Right kidney (tissue), 1 donor: ENCODE data around the gene PRAMEF12.
"Not testable (repeated sequence)": the region's sequence is repeated elsewhere in the genome, so short reads cannot be mapped to it uniquely, and the experiment has no call there.

Experiments
- DNase-seq: peaks from one replicate; pipeline ENCODE4 v3.0.0-alpha.2; 2016

PRAMEF12 gene

DNA sequence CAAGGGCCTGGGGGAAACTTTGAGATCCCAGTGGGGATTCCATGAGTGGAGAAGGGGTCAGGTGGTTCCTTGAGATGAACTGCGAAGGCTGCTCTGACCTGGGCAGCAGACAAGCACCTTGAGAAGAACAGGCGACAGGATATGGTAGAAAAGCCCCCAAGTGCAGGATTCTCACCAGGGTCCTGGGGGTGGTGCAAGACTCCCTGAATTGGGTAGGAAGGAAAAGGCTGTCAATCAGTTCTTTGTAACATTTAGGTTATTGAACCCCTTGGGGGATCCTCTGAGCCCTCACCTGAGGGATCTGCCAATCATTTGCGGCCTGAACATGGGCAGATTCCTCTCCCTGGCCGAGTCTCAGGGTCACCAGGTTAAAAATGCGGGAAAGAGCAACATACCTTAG lies 2.4 kb upstream of the PRAMEF12 start:
- DNase-seq, result no peak

DNA sequence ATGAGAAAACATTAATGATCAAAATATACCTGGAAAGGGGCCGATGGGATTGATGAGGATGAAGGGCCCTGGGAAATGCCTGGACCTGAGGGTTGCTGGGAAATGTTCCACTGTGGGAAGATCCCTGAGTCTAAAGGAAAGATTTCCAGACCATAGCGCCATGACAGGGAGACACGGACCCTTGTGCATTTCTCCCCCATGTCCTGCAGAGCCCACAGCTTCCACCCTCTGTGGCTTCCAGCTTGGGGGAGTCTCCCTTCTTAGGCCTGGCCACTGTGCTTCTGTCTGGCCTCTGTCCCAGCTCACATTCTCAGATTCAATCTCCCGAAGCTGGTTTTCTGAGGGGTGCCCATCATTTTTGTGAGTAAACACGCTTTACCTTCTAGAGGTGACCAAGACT lies 1.0 kb upstream of the PRAMEF12 start:
- no peak for DNase-seq

DNA sequence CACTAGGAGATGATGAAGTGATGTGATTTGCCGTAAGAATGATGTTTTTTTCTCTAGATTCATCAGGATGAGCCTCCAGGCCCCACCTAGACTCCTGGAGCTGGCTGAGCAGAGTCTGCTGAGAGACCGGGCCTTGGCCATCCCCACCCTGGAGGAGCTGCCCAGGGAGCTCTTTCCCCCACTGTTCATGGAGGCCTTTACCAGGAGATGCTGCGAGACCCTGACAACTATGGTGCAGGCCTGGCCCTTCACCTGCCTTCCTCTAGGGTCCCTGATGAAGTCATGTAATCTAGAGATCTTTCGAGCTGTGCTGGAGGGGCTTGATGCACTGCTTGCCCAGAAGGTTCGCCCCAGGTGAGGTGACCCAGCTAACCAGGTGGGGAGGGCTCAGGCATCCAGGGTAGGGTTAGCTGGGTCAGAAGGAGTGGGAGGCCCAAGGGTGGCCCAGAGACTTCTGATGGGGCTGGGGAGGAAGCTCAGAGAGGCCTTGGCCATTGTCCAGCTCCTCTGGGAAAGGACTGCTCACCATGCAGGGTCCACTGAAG lies 1.3 kb downstream of the PRAMEF12 start:
- DNase-seq, result no peak

DNA sequence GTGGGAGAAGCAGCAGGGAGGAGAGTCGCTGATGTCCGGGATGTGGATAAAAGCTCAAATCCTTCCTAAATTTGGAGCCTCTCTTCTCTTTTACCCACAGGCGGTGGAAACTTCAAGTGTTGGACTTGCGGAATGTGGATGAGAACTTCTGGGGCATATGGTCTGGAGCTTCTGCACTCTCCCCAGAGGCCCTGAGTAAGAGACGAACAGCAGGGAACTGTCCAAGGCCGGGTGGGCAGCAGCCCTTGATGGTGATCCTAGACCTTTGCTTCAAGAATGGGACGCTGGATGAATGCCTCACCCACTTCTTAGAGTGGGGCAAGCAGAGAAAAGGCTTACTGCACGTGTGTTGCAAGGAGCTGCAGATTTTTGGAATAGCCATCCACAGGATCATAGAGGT lies 1.9 kb downstream of the PRAMEF12 start:
- DNase-seq, result no peak

DNA sequence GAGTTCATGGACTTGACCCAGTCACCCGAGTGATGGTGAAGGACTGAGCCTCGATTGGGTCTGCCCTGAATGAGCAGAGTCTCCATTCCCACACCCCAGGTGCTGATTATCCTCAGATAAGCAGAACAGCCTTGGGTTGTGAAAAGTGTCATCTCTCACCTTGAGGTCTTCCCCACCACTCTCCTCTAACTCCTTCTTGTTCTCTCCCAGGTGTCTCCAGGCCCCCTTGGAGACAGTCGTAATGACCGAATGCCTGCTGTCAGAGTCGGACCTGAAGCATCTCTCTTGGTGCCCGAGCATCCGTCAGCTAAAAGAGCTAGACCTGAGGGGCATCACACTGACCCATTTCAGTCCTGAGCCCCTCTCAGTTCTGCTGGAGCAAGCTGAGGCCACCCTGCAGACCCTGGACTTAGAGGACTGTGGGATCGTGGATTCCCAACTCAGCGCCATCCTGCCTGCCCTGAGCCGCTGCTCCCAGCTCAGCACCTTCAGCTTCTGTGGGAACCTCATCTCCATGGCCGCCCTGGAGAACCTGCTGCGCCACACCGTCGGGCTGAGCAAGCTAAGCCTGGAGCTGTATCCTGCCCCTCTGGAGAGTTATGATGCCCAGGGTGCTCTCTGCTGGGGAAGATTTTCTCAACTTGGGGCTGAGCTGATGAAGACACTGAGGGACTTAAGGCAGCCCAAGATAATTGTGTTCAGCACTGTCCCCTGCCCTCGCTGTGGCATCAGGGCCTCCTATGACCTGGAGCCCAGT lies 3.4 kb downstream of the PRAMEF12 start:
- DNase-seq, result no peak

DNA sequence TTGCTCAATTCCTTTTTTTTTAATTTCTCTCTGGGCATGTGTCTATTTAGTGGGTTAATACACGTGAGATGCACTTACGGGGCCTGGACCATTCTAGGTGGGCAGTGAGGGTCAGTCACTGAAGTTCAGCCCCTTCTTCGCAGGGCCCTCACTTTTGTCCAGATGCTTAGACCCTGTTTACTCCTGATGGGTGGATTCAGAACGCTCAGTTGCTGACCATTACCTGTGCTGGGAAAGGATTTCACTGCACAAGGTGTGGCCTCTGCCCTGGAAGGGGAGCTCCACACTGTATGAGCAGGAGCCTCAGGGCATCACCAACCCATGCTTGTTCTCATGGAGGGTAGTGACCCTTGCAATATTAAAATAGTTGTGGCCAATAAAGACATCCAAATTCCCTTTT lies 4.5 kb downstream of the PRAMEF12 start:
- DNase-seq, result no peak

DNA sequence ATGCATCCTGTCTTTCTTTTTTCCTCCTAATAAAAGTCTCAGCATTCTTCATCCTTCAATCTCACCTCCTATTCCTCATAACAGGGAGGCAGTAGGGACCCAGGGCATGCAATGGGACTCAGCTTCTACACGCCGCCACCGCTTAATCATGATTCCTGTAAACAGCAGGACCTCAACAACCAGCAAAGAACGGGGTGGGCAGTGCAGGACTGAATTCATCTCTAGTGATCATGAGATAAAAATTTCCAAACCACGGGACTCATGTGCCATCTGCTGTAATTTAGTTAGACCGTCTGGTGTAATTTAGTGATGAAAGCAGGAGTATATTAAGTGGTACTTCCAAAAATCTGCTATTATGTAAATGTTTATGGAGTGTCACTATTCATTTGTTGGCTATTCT lies 5.4 kb downstream of the PRAMEF12 start:
- DNase-seq, result no peak

DNA sequence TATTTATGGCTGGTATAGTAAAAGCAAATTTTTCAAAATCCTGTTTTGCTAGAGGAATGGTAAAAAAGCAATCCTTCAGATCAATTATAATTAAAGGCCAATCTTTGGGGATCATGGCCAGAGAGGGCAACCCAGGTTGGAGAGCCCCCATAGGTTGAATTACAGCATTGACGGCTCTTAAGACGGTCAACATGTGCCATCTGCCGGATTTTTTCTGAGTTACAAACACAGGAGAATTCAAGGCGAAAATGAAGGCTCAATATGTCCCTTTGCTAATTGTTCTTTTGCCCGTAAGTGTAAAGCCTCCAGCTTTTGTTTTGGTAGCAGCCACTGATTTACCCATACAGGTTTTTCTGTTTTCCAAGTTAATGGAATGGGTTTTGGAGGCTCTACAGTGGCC lies 8.0 kb downstream of the PRAMEF12 start:
- DNase-seq, result not testable (repeated sequence)

DNA sequence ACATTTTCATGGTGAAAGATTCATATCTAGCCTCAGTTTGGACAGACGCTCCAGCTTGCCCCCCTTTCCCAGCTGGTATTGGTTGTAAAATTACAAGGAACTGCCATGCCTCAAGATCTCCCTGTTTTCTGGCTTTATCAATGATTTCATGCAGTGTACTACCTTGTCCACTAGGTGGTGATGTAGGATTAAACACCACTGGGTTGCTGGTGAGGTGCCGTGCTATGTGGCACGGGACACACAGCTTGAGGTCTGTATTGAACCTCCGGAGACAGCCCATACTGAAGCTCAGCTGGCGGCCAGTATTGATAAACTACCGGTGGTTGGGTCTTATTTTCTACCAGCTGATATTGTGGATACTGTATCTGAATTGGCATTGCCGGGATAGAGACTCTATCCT lies 10.2 kb downstream of the PRAMEF12 start:
- DNase-seq, result not testable (repeated sequence)

DNA sequence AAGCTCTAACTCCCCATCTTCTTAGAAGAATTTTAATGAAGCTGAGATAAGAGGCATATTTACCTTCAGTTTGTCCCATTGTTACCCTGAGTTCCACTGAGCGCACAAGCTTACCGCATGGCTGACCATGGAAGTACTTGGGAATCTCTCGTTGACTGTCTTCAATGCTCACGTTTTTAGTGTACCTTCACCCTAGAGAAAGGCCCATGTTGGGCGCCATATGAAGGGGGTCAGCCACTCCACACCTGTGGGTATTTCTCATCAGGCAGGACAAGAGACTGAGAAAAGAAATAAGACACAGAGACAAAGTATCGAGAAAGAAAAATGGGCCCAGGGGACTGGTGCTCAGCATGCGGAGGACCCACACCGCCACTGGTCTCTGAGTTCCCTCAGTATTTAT lies 11.2 kb downstream of the PRAMEF12 start:
- not testable (repeated sequence) for DNase-seq

DNA sequence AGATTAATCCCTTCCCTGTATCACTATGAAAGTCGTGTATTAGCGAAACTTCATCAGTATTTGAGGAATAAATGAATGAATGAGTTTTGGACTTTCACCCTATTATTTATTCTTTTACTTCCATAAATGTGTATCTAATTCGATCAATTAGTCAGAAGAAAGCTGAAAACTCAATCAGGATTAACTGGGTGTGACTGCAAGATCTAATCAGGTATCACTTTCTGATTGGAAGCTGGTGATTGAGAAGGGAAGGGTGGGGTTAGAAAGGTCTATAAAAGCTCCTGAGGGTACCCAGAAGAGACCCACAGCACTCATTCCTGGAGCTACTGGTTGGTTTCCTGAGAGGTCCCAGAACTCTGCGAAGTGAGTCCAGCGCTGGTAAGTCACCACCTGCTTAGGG lies 17.6 kb downstream of the PRAMEF12 start, which contains the start of gene PRAMEF1:
Gene PRAMEF1, plus strand, starts transcription at position 301 of the 400 bp plus-strand sequence. CDS start 1,831 bp downstream, outside the sequence.
- not testable (repeated sequence) for DNase-seq

DNA sequence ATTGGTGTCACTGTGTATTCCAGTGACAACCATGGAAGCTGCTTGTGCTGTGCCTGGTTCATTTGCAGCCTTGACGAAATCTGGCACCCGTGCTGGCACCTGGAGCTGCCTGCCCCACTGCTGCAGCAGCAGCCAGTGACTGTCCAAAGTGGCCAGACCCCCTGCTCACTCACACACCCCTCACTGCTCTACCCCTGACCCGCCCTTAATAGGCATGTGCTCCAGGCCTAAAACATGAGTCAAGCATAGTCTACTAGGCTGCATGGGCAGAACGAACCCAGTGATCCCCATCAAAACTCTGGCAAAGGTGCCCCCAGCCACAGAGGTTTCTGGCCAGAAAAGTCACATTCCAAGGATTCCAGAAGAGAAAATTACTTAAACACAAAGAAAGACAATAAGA lies 25.4 kb downstream of the PRAMEF12 start:
- DNase-seq, result no peak

DNA sequence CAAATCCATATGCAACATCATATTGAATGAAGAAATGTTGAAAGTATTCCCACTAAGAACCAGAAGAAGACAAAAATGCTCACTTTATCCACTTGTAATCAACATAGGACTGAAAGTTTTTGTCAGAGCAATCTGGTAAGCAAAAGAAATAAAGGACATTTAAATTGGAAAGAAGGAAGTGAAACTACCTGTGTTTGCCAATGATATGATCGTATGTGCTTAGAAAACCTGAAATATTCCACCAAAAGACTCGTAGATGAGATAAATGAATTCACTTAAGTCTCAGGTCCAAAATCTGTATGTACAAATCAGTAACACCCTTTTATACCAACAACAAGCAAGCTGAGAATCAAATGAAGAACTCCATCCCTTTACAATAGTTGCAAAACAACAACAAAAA lies 26.2 kb downstream of the PRAMEF12 start:
- DNase-seq, result no peak

DNA sequence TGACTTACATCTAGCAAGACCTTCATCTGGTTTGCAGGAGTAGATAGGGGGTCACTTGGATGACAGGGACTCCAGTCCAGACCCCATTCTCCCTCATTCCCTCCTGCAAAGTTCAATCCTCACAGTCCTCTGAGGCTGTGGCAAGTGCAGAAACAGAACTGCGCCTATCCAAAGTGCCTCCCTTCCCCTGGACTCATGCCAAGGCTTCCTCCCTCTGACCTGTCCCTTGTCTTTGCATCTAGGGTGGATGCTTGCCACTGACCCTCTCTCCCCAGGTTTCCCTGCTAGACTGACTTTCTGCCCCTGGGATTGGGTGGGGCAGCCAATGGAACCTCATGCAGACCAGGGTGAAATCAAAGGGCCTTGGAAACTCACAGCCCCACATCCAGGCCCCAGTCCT lies 36.4 kb downstream of the PRAMEF12 start:
- no peak for DNase-seq

DNA sequence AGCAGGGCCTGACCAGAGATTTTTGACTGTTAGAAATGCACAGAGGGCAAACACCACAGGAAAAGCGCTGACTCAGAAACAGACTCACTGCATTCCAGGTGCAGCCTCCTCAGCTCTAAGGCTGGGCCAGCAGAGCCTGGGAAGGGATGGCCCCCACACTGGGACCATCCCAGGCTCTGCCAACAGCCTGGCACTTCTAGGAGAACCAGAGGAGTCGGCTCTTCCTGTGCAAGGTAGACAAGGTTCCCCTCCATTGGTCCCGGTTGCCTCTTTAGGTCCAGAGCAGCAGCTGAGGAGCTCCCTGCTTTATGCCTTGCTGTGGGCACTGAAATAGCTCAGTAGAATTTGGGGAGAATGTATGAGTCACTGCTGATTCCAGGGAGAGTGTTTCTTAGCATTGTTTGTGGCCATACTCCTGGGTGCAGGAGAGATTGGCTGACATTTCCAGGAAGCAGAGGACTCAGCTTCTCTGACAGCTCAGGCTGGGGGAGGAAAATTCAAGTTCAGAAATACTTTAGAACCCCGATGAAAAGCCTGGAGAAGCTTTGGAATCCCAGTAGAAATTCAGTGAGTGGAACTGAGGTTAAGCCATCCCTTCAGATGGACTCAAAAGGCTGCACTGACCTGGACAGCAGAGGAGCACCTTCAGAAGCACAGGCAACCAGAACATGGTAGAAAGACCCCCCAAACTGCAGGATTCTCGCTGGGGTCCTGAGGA lies 37.3 kb downstream of the PRAMEF12 start:
- DNase-seq, result no peak

DNA sequence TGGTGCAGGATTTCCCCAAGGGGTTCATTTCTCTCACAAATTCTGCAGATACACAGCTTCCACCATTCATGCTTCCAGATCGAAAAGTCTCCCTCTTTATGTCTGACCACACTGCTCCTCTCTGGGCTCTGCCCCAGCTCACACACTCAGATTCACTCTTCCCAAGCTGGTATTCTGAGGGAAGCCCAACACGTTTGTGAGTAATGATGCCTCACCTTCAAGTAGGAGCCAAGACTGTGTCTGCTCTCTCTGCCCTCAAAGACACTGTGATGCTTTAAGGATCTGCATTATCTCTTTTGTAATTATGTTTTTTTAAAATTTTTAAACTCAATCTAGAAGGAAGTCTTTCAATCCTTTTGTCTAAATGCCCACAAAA lies 37.9 kb downstream of the PRAMEF12 start:
- DNase-seq, result no peak

DNA sequence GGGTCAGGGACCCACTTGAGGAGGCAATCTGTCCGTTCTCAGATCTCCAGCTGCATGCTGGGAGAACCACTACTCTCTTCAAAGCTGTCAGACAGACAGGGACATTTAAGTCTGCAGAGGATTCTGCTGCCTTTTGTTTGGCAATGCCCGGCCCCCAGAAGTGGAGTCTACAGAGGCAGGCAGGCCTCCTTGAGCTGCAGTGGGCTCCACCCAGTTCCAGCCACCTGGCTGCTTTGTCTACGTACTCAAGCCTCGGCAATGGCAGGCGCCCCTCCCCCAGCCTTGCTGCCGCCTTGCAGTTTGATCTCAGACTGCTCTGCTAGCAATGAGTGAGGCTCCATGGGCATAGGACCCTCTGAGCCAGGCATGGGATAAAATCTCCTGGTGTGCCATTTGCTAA lies 45.5 kb downstream of the PRAMEF12 start:
- DNase-seq, result not testable (repeated sequence)
